Measurements from ENCODE around the gene PGGHG.

The PGGHG gene

DNA sequence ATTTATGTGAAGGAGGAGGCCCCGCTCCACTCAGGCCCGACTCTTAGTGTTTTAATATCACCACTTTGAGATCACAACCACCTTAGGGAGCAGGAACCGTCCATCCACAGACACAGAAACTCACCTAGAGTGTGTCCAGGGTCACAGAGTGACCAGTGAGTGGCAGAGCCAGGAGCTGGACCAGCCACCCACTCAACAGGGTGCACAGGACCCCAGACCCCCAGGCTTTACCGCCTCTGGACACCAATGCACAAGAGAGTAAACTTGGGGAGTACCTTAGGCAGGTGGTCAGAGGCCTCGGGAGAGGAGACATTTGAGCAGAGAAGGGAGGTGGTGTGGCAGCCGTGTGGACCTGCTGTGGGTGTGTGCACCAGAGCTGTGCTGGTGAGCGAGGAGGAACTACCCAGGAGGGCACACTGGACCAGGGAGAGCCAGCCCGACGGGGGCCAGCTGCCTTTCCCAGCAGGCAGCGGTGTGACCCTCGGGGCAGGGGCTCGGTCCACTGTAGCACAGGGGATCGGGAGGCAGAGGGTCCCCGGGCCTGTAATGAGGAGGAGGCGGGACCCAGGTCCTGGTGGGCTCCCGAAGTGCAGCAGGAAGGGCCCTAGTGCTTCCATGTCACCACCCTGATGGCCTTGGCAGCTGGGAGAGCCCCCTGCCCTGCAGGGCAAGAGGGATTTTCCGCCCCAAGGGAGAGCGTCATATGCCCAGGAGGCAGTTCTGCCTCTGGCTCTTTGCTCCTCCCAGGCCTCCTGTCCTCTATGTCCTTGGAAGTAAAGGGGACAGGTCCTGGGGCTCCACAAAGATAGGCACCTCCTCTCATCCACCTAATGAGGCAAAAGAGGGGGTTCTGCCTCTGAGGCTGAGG is 18.2 kb upstream of the PGGHG start:
- no peak for DNase-seq

GRCh38 chr11:271319-271715 is 17.6 kb upstream of the PGGHG start:
- no peak for DNase-seq

GRCh38 chr11:272195-272930 is 16.6 kb upstream of the PGGHG start:
- no peak for DNase-seq

GRCh38 chr11:272931-273198 is 16.1 kb upstream of the PGGHG start:
- DNase-seq: no peak

GRCh38 chr11:276219-276618 is 12.7 kb upstream of the PGGHG start:
- no peak for DNase-seq

DNA sequence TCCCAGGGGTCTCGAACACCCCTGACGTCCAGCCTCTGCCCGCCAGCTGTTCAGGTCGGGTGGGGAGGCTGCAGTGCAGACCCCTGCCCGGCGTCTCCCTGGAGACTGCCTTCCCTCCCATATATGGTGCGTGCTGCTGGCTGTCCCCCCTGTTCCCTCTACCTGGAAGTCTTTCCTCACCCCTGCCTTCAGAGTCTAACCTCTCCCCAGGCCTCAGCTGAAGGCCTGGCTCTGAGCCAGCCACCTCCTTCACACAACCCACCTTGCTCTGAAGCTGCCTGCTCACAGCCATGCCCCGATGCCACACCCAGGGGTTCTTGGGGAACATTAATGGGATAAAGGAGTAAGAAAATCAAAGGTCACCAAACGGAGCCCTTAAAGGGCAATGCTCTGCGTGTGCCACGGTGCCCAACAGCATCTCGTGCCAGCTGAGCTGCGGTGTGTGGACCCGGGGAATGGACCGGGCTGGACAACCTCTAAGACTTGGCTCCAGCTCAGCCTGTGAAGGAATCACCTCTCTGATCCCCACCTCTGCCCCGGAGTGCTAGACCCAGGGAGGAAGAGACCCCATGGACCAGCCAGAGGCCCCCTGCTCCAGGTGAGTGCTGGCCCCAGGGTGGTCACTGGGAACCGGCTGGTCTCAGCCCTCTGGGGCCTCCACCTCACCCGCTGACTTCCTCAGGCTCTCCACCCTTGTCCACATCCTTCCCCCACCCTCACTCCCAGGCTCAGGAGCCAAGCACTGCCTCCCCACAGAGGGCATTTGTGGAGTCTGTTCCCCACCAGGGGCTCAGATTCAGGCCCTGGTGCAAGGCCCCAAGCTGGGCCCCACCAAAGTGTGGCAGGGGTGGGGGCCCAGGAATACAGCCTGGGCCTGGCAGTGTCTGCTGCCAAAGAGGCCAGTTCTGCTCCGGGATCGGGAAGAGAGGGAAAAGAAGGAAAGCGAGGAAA is 10.7 kb upstream of the PGGHG start, which contains the start of gene NLRP6:
NLRP6 (plus strand) TSS at position 407 of the 951 bp plus-strand sequence; CDS start at position 570, 163 bp downstream.
- peak; percentile 21 for DNase-seq

DNA sequence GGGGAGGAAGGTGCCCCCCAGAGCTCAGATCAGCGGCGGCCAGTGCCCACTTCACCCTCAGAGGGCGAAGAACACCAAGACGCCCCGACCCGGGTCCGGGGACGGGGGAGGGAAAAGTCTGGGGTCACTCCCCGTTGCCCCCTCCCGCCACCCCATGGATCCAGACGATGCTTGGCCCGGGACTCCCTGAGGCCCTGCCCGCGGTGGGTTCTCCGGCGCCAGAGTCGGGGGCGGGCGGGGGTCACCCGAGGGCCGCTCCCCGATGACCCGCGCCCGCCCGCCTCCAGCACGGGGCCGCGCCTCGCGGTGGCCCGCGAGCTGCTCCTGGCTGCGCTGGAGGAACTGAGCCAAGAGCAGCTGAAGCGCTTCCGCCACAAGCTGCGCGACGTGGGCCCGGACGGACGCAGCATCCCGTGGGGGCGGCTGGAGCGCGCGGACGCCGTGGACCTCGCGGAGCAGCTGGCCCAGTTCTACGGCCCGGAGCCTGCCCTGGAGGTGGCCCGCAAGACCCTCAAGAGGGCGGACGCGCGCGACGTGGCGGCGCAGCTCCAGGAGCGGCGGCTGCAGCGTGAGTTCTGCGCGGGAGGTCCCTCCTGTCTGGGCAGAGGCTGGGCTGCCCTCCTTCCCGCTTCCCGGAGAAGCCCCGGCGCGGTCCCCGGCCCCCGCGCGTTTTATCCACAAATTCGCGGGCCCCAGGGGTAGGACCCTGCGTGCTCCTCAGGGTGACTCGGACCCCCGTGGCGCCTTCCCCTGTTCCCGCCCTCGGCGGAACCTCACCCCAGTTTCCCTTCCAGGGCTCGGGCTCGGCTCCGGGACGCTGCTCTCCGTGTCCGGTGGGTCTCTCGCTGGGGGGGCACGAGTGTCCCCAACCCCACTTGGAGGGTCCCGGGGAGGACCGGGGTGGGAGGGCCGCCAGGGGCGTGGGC is 9.6 kb upstream of the PGGHG start:
- DNase-seq: peak; percentile 30

GRCh38 chr11:279966-280705 is 8.8 kb upstream of the PGGHG start:
- DNase-seq: peak; percentile 56

GRCh38 chr11:280706-281485 is 8.0 kb upstream of the PGGHG start:
- peak; percentile 36 for DNase-seq

- no peak for DNase-seq
These were observed 7.3 kb upstream of the PGGHG start for GRCh38 chr11:281486-282161.

- no peak for DNase-seq
These were observed 6.8 kb upstream of the PGGHG start for GRCh38 chr11:282171-282570.

DNA sequence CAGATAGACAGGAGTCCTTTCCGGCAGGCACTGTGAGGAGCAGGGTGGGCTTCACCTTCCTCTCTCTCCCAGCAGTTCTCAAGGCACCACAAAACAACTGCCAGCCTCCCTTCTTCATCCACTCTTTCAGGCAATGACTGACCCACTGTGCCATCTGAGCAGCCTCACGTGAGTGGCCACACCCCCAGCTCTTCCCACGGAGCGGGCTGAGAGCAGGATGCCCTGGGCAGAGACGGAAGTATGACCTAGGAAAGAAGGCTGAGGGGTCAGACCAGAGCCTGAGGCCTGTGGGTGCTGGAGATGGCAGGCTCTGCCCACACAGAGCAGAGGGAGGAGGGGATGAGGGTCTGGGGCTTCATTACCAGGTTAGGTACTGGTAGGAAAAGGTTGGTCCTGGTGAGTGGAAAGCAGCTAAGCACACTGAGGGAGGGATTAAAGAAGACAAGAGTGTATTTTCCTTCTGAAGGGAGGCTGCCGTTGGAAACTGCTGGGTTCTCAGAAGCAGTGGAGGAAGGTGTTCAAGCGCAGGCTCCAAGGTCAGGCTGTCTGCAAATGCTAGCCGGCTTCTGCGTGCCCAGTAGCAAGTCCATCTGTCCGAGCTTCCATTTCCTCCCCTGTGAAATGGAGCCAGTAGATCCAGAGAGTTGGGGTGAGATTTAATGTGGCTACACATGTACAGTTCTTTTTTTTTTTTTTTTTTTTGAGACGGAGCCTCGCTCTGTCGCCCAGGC is 6.1 kb upstream of the PGGHG start:
- no peak for DNase-seq

GRCh38 chr11:283405-284104 is 5.4 kb upstream of the PGGHG start:
- no peak for DNase-seq

GRCh38 chr11:284105-285020 is 4.6 kb upstream of the PGGHG start:
- no peak for DNase-seq

DNA sequence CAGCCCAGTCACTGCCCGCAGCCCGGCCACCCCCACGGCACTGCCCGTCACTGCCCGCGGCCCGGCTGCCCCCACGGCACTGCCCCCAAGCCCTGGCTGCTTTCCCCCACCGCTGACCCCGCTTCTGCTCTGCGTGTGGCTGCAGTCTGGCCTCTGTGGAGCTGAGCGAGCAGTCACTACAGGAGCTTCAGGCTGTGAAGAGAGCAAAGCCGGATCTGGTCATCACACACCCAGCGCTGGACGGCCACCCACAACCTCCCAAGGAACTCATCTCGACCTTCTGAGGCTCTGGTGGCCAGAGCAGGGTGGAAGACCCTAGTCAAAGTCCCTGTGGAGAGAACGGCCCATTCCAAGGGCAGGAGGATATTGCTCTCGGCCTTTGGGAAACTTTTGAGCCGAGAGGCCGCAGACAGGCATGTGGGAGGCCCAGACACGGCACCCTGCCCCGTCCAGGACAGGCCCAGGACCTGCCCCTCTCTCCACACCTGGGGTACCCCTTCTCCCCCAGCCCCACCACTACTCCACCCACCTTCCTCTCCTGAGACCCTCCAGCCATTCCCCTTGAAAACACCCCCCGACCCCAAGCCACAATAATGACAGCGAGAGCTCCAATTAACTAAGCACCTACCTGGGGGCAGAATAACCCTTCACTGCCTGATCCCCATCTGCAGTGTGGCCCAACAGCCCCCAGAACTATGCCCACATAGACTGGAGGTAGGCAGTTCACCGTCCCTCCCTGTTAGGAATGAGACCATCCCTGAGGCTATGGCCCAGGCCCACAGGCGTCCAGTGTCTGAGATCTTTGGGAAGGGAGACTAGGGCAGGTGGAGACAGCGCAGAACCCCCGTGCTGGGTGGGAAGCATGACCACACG is 3.7 kb upstream of the PGGHG start:
- peak; percentile 13 for DNase-seq

DNA sequence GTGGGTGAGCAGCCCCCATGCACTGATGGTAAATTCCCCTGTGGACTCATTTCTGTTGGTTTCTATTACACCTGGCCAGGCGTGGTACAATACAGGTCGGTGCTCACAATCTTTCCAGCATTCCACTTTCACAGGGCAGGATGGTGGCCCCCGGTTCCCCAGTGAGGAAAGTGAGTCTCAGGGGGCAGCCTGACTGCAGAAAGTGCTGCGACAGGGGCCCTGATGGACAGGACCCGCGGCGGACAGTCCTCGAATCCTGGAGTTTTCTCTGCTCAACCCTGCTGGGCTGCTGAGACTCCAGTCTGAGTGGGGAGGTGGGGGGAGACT is 3.1 kb upstream of the PGGHG start:
- DNase-seq: peak; percentile 13

All from activated CD8-positive, alpha-beta memory T cell treated with anti-CD3 and anti-CD28 coated beads, Interleukin-2, amount 50 U/mL, for 4 hours (primary cell).